NT2/D1 (cell line): Measurements from ENCODE around the gene TRAPPC5.

Experiments
- SUZ12 ChIP-seq: IDR thresholded peaks from 2 replicates; pipeline ENCODE4 v1.6.1; 2011; ENCODE audit not compliant: insufficient read length, insufficient read depth; ENCODE audit errors: extremely low read depth
- ZNF274 ChIP-seq: IDR thresholded peaks from 2 replicates; pipeline ENCODE4 v1.6.1; 2011; ENCODE audit warnings: mild to moderate bottlenecking, low read depth, low read length

- TF ChIP-seq ZNF274 (no peak), SUZ12 (no peak)
Measured at GRCh38 chr19:7633698-7634097, 46.9 kb upstream of the TRAPPC5 start, which contains the start of gene PCP2.
